ENCODE data around the gene MARK3.

MARK3 gene

GRCh38 chr14:103488071-103488470, 102.9 kb downstream of the MARK3 start:
- DNase-seq (ENCODE audit: low spot score) = no peak

- DNase-seq (ENCODE audit: low spot score) = no peak
Observed at GRCh38 chr14:103488960-103489359, 103.7 kb downstream of the MARK3 start.

- no peak for DNase-seq (ENCODE audit: low spot score)
Observed at GRCh38 chr14:103489621-103490020, 104.4 kb downstream of the MARK3 start.

- no peak for DNase-seq (ENCODE audit: low spot score)
Observed at GRCh38 chr14:103491691-103492090, 106.5 kb downstream of the MARK3 start.

- no peak for DNase-seq (ENCODE audit: low spot score)
Observed at GRCh38 chr14:103492156-103492925, 107.1 kb downstream of the MARK3 start.

GRCh38 chr14:103495854-103496253, 110.6 kb downstream of the MARK3 start:
- no peak for DNase-seq (ENCODE audit: low spot score)

- no peak for DNase-seq (ENCODE audit: low spot score)
Observed at GRCh38 chr14:103496776-103497175, 111.6 kb downstream of the MARK3 start.

- DNase-seq (ENCODE audit: low spot score) = no peak
Observed at GRCh38 chr14:103499709-103500108, 114.5 kb downstream of the MARK3 start.

GRCh38 chr14:103500148-103500990, 115.2 kb downstream of the MARK3 start:
- DNase-seq (ENCODE audit: low spot score) = peak; percentile 85

- no peak for DNase-seq (ENCODE audit: low spot score)
Observed at GRCh38 chr14:103501041-103501870, 116.0 kb downstream of the MARK3 start.

GRCh38 chr14:103501921-103502669, 116.9 kb downstream of the MARK3 start:
- no peak for DNase-seq (ENCODE audit: low spot score)

- DNase-seq (ENCODE audit: low spot score) = no peak
Observed at GRCh38 chr14:103502877-103503276, 117.7 kb downstream of the MARK3 start.

- no peak for DNase-seq (ENCODE audit: low spot score)
Observed at GRCh38 chr14:103503296-103503695, 118.1 kb downstream of the MARK3 start.

GRCh38 chr14:103504991-103505565, 119.9 kb downstream of the MARK3 start:
- no peak for DNase-seq (ENCODE audit: low spot score)

- no peak for DNase-seq (ENCODE audit: low spot score)
Observed at GRCh38 chr14:103507751-103508150, 122.5 kb downstream of the MARK3 start.

- no peak for DNase-seq (ENCODE audit: low spot score)
Observed at GRCh38 chr14:103508521-103509329, 123.5 kb downstream of the MARK3 start.

- DNase-seq (ENCODE audit: low spot score) = no peak
Observed at GRCh38 chr14:103509864-103510723, 124.9 kb downstream of the MARK3 start.

- no peak for DNase-seq (ENCODE audit: low spot score)
Observed at GRCh38 chr14:103510724-103511693, 125.8 kb downstream of the MARK3 start.

Measured in hematopoietic multipotent progenitor cell treated with erythropoietin and hydrocortisone succinate and interleukin-3 and kit ligand, for 17 days (in vitro differentiated cells).